GM20431 (cell line): ENCODE results near the gene QARS1.

Experiments used
- in situ Hi-C: fragments of 300-500 bp; cut with MseI, MboI; formaldehyde crosslinking; loops from one replicate; pipeline ENCODE4 v1.15.0; 2020; ENCODE audit warnings: low sequenced_read_pairs; ENCODE audit not compliant: unreplicated experiment

The QARS1 gene

DNA sequence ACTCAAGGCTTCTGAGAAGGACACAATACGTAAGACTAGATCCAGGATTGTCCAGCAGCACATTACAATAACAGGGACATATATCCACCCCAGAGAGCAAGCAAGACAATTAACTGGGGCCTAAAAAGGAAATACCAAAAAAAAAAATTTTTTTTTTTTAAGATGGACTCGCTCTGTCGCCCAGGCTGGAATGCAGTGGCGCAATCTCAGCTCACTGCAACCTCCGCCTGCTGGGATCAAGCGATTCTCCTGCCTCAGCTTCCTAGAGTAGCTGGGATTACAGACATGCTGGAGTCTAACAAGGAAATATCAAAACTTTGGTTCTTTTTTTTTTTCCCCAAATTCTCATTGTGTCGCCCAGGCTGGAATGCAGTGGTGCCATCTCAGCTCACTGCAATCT lies 46.5 kb downstream of the QARS1 start:
- in situ Hi-C loops: no loop called here

GRCh38 chr3:49057268-49057667 lies 47.3 kb downstream of the QARS1 start:
- in situ Hi-C loops: no loop called here

DNA sequence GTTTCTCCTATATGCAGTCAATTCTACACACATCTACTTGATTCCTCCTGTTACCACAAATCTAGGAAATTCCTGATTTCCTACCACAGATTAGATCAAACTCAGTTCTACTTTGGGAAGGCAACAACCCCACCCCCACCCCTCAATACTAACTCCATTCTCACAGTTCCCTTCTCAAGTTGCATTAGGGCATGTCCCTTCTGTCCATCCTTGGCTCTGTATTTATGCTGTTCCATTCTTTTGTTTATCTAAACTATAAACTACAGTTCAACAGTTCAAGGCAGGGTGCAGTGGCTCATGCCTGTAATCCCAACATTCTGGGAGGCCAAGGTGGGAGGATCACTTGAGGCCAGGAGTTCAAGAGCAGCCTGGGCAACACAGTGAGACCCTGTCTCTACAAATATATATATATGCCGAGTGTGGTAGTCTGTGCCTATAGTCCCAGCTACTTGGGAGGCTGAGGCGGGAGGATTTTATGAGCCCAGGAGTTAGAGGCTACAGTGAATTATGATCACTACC lies 50.2 kb downstream of the QARS1 start:
- in situ Hi-C loops: no loop called here

GRCh38 chr3:49053543-49053942 lies 51.0 kb downstream of the QARS1 start:
- in situ Hi-C loops: no loop called here
